OCI-LY1 (cell line): ENCODE results near the gene ARF1.

Experiments
- CTCF ChIP-seq: fragments of 200-600 bp; sonication (generic), shearing (Covaris generic); IDR thresholded peaks from 2 replicates; pipeline ENCODE4 v1.5.1; 2017; ENCODE audit warnings: mild to moderate bottlenecking, antibody characterized with exemption, low read length, moderate library complexity, mixed read lengths
- EZH2 ChIP-seq: fragments of 200-600 bp; sonication (generic), shearing (Covaris generic); IDR thresholded peaks from 2 replicates; pipeline ENCODE4 v1.8.0; 2017; ENCODE audit warnings: borderline replicate concordance, mixed run types, mild to moderate bottlenecking, antibody characterized with exemption, low read length, moderate library complexity, mixed read lengths

GRCh38 chr1:228035844-228036243, 46.7 kb upstream of the ARF1 start:
- TF ChIP-seq CTCF (no peak), EZH2 (no peak)
